GM21619 (cell line): Measurements from ENCODE around the gene MIS18BP1.
"Not testable (repeated sequence)": the region's sequence is repeated elsewhere in the genome, so short reads cannot be mapped to it uniquely, and the experiment has no call there.

Experiments used
- ATAC-seq: cut with Tn5 transposase; IDR thresholded peaks from one replicate; pipeline ENCODE4 v1.9.1; 2021; ENCODE audit not compliant: unreplicated experiment

The MIS18BP1 gene

DNA sequence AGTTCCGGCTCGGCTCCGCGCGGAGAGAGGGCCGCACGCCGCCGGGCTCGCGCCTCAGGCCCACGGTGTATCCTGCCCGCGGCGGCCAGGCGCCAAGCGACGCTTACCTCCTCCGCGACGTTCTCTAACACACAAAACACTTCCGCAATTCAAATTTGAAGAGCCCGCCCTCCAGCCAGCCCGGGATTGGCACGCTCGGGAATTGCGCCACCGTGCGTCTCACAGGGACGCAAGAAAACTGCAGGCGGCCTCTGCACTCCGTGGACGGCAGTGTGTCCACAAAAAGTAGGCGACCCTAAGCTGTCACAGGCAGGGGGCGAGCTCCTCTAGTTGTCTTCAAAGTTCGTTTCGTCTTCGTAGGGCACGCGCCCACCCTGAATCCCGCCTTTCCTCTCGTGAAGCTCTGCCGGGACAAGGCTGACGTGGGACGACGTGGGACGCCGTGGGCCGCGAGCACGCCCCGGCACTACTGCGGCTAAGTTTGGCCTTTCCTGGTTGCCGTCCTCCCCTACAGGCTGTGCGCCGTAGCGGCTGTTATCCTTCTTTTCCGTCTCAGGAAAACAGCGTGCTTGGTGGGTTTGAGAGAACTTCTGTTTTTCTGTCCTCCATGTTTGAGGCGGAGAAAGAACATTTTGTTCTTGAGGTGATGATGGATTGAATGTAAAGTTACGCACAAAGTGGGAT is at the start of gene MIS18BP1:
Gene MIS18BP1, minus strand, starts transcription at position 133 of the 684 bp plus-strand sequence. CDS start 5,916 bp downstream, outside the sequence.
- ATAC-seq: peak; percentile 70

DNA sequence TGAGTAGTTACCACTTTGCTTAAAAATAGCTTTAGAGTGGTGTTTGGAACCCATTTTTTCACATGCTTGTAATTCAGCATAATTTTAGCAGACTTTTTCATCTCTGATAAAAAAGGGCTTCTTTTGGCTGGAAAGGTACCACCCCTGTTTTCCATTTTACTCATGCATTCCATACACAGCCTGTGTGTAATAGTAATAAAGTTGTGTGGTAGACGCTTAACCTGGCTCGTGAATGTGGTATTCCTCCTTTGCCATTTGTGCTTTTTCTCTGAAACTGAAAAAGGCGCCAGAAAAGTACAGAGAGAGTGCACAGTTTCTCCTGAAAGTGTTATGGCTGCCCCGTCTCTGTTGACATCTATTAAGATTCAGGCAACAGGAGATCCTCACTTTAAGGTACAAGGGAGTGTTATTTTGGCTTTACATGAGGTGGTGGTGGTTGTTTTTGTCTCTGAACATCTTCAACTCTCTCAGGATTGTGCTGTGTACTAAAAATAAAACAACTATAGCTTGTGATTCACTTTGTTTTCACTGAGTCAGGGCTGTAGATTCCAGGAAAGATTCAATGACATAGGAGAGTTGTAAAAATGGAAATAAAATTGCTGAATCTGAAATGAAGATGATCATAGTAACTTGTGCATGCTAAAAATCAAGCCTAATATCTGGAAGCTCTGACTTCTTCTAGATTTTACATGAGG is 45.6 kb upstream of the MIS18BP1 start:
- ATAC-seq: no peak

DNA sequence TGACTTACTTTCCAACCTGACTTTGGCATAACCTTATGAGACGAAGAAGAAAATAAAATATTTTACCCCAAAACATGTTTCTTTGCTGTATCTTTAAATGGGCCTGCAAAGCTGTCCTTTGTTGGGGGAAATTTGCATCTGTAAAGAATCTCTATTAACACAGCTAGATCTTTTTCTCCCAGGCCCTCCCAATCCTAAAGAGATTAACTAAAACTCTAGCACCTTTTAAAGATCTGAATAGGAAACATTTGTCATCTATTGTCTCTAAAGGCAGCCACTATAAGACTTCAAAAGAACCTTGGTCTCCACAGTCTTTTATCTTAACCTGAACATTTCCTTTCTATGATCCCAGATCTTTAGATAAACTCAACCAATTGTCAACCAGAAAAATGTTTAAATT is 41.8 kb upstream of the MIS18BP1 start:
- ATAC-seq: not testable (repeated sequence)

DNA sequence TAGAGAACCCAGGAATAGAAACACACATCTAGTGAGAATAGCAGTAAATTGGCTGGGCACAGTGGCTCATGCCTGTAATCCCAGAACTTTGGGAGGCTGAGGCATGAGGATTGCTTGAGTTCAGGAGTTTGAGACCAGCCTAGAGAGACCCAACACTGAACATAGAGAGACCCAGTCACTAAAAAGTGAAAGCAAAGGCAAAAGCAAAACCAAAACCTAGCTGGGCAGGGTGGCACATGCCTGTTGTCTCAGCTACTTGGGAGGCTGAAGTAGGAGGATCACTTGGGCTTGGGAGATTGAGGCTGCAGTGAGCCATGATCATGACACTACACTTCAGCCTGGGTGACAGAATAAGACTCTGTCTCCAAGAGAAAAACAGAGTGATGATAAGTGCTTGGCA is 37.5 kb upstream of the MIS18BP1 start:
- ATAC-seq: no peak

DNA sequence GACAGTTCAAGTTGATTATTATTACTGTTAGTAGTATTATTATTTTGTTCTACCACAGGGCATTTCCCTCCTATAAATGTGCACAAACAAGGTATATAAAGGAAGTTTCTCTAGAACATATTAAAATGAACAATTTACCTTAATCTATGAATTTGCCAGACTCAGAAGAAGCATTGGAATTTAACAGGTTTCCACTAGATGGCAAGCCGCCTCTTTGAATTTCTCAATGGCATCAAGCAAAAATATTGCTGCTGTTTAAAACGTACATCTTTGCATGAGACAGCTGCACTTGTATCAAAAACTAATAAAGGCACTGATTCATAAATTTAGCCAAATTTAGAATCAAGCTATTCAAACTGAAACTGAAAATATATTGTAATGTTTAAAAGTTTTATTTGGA is 34.6 kb upstream of the MIS18BP1 start:
- no peak for ATAC-seq

DNA sequence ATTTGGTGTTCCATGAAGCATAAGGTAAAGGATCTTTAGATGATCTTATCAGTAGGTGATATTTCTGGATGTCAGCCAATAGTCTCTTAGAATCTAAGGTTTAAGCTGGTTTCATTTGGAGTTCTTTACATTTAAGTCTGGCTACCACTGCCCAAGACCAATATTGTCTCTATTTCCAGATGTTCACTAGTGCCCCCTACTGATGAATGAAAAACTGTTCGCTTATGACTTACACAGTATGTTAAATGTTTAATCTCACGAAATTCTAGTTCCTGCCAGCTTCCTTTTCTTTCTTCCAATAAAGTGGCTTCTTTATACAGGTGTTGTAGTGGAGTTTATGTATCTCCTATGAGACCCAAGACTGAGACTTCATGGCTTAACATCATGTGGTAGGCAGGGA is 31.8 kb upstream of the MIS18BP1 start:
- ATAC-seq: no peak

DNA sequence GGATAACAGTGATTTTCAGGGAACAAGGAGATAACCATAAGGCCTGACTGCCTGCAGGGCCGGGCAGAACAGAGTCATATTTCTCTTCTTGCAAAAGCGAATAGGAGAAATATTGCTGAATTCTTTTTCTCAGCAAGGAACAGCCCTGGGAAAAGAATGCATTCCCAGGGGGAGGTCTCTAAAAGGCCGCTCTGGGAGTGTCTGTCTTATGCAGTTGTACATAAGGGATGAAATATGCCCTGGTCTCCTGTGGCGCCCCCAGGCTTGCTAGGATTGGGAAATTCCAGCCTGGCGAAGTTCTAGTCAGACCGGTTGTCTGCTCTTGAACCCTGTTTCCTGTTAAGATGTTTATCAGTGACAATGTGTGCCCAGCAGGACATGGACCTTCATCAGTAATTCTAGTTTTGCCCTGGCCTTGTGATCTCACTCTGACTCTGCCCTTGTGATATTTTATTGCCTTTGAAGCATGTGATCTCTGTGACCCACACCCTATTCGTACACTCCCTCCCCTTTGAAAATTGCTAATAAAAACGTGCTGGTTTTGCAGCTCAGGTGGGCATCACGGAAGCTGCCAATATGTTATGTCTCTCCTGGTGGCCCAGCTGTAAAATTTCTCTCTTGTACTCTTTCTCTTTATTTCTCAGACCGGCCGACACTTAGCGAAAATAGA is 28.9 kb upstream of the MIS18BP1 start:
- not testable (repeated sequence) for ATAC-seq

DNA sequence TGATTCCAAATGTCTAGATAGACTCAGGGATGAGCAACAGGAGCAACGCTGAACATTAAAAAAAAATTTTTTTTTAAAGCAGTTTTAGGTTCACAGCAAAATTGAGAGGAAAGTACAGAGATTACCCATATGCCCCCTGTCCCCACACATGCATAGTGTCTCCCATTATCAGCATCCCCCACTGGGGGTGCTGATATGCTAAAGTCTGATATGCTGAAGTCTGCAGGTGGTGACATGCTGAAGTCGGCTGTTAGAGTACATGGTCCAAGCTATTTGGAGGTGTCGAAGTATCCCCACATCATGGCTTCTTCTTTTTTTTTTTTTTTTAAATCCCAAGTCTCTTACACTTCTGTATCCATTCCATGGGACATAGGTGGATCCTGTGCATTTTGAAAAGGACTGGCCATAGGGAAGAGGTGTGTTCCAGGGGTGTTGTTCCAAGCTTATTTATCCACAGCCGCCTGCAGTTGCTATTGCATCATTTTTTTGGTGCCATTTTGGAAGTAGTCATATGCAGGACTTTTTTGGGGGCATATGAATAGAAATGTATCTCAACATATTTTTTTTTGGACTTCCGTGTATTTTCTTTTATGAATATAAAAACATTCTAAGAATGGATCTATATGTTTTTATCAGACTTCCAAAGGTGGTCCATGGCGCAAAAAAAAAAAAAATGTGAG is 19.0 kb upstream of the MIS18BP1 start:
- no peak for ATAC-seq

DNA sequence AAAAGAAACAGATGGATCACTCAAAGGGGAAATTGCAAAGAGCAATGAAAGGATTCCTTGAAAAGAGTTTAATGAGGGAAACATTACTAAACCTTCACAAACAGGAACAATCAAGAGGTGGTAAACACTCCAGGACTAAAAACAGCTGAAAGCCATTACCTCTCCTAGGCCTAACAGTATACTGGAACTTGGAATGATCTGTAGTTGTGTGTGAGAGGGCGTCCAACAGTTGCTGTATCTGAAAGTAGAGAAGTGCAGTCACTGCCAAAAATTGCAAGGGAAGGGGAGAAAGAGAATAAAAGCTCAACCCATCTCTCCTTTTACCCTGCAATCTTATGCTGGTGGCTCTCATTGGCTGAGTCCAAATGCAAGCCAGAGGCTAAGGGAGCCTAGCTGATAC is 17.0 kb upstream of the MIS18BP1 start:
- no peak for ATAC-seq

DNA sequence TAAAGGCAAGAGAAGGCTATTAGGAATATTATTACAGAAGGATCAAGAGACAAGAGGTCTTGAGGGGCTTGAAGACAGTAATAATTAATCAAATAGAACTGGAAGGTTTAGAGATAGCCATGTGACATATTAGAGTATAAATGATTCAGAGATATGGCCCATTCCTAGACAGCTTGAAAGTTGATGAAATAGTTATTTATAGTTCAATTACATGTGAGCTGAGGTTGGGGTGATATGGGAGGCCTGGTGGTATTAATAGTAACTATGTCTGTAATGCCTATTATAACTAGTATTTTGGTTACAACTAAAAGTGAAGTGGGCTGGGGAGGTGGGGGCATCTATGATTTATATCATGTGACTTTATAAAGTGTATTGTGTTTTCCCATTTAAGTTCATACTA is 14.1 kb upstream of the MIS18BP1 start:
- ATAC-seq: no peak

DNA sequence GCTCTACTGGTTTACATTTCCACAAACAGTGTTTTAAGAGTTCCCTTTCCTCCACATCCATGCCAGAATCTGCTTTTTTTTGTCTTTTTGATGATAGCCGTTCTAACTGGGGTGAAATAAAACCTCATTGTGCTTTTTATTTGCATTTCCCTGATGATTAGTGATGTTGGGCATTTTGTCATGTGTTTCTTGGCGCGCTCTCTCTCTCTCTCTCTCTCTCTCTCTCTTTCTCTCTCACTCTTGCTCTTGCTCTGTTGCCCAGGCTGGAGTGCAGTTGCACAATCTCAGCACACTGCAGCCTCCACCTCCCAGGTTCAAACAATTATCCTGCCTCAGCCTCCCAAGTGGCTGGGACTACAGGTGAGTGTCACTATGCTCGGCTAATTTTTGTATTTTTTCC is 9.6 kb upstream of the MIS18BP1 start:
- ATAC-seq: no peak

DNA sequence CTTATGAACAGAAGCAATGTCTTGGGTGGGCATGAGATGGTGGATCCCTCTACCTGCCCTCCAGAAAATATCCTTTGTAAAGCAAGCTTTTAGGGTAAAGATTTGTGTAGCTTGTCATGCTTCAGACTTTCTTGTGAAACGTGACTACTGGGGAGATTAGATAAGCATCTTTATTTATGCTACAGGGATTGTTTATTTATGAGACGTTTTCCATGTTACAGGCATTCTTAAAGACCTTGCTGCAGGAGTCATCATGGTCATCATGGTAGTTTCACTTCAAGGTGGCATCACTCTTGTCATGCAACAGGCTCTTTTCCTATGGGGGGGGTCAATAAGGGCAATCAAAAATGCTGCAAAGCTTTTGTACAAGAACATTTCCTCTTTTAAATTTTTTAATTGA is 8.2 kb upstream of the MIS18BP1 start:
- ATAC-seq: no peak

DNA sequence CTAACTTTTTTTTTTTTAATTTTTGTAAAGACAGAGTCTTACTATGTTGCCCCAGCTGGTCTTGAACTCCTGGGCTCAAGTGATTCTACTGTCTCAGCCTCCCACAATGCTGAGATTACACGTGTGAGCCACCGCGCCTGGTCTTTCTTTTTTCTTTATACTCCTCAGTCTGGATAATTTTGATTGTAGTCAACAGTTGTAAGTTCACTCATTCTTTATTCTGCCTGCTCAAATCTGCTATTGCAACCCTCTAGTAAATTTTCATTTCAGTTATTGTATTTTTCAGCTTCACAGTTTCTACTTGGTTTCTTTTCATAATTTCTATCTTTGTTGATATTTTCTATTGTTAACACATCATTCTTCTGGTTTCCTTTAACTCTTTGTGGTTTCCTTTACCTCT is 5.8 kb upstream of the MIS18BP1 start:
- no peak for ATAC-seq

DNA sequence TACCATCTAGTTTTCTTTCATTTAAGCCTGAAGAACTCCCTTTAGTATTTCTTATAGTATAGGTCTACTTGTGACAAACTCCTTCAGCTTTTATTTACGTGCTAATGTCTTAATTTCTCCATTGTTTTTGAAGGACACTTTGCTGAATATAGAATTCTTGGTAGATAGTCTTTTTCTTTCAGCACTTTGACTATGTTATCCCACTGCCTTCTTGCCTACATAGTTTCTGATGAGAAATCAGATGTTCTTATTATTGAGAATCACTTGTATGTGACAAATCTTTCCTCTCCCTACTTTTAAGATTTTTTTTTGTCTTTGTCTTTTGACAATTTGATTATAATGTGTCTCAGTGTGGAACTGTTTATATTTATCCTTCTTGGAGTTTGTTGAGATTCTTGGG is 5.1 kb upstream of the MIS18BP1 start:
- no peak for ATAC-seq

DNA sequence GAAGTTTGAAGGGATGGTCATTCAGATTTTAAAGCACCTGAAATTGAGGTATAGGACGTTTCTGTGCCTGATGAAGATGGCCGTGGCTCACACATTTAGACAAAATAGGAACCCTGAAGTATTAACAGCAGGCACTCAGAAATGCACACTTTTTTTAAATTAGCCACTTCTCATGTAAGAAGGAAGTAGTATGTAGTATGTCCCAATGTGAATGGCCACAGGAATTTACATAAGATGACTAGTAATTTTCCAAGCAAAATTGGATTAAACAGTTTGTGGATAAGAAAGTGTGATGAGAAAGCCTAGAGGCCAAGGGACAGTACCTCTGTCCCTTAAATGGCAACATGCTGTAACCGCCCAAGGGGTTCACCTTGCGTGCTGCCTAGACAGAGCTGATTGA is 1.8 kb upstream of the MIS18BP1 start:
- ATAC-seq: no peak

DNA sequence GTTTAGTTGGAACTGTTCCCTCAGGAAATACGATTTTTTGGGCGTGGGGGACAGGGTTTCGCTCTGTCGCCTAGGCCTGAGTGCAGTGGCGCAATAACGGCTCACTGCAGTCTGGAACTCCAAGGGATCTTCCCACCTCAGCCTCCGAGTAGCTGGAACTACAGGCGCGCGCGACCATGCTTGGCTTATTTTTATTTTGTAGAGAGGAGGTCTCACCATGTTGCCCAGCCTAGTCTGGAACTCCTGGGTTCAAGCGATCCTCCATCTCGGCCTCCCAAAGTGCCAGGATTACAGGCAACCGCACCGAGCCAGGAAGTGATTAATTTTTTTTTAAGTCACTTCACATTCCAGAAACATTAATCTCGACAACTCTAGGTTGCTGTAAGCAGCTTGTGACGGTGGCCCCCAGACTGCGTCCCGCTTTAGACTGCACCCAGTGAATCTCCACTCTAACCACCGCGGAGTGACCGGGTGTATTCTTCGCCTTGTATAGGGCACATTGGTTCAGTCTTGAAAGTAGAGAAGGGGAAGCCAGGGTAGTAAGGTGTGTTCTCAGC is 830 bp upstream of the MIS18BP1 start:
- ATAC-seq: no peak

DNA sequence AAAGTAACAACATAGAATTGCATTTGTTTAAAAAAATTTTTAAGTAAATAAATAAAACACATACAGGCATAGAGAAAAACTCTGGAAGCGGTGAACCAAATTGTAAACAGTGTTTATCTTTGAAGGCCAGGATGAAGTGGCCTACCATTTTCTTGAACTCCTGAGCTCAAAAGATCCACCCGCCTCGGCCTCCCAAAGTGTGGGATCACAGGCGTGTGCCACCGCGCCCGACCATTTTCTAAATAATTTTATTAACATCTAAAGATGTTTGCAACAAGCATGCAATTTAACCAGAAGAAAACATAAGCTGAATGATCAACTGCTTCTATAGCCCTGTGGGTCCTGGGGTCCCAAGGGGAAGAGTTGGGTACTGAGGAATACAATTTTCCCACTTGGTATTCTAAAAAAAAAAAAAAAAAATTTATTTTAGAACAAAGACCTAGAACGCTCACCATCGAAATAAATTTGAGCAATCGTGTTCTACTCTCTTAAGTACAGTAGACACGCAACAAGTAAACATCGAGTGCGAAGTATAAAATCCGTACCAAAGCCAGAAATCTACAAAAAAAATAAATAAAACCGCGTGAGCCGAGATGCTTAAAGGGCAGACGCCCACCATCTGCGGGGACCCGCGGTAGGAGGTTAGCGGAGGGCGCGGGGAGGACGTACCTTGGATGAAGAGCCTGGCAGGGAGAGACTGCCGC is 484 bp downstream of the MIS18BP1 start:
- ATAC-seq: no peak

DNA sequence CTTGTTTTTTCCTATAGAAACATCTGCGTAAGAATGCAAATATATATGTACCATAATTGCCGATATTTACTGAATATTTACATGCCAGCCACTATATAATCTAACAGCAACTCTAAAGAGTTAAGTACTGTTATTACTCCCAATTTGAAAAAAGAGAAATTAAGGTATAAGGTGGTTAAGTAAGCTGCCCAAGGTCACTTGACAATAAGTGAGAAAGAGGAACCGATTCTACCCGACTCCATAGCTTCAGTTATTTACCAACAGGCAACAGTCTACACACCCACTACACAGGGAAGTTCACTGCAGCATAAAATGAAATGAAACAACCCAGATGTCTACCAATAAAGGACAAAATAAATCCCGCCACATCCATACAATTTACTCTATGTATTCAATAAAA is 1.1 kb downstream of the MIS18BP1 start:
- peak; percentile 51 for ATAC-seq

DNA sequence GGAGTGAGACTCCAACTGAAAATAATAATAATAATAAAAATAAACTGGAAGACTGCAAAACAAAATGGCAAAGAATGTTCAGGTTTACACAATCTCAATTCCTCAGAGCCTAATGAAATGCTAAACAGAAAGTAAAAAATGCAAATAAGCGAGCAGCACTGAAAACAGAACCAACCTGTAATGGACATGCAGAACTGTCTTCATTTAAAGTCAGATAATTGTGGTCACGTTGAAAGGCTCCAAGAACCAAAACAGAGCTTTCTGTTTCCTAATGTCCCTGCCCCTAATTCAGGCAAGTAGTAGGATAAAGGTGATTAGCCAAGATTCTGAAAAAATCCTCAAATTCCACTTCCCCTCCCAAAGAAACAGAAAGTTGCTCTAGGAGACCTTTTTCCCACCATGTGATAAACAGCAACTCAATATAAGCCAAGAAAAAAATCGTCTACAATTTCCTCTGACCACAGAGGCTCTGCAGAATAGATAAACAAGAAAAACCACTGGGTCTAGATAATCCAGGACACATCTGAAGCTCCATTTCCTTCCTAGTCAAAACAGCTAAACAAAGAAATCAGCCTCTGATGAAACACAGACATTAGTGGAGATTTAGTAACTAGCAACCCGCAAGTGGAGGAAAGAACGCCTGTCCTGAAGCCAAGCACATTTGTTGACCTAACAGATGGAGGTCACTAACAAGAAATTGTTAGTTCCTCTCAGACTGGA is 3.0 kb downstream of the MIS18BP1 start:
- ATAC-seq: peak; percentile 26

DNA sequence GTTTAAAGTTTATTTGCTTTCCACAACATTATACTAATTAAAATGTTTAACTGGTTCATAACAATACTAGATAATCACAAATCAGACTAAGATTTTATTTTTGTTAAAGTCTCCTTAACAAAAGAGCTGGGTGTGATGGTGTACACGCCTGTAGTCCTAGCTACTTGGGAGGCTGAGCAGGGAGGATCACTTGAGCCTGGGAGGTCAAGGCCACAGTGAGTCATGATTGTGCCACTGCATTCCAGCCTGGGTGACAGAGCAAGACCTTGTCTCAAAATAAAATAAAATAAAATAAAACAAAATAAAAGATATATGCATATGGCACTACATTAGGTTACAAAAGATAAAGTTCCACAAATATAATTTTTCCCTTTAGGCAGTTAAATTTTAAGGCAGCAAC is 5.6 kb downstream of the MIS18BP1 start:
- no peak for ATAC-seq
